T-cell (primary cell): Measurements from ENCODE around the gene NINL. TPM values are rescaled to one million over a fixed set of nuclear protein-coding genes. Genes with fewer than 3 reads are reported as not detected.
"Not testable (repeated sequence)": the region's sequence is repeated elsewhere in the genome, so short reads cannot be mapped to it uniquely, and the experiment has no call there.

ENCODE experiments used
- ATAC-seq, 4 experiments: fragments of 200-7000 bp in 3 of 4; fragments of 150-1000 bp in 1 of 4; cut with Tn5 transposase; replicated peaks in 1 of 4; 1 replicate in 3 of 4; 2 replicates in 1 of 4; pipeline ENCODE4 v1.10.0; 2021; ENCODE audit warnings: moderate library complexity in 3 of 4, mild to moderate bottlenecking in 2 of 4, moderate number of reproducible peaks in 1 of 4
- CTCF ChIA-PET, 2 donors: fragments of 300-600 bp; sonication (Branson Sonifier 250); formaldehyde crosslinking; loops; one replicate each; lab custom pipeline; 2022; ENCODE audit warnings: antibody characterized with exemption in 2 of 2; lab: Charles Lee
- POLR2A ChIA-PET, 2 donors: fragments of 300-600 bp; sonication (Branson Sonifier 250); formaldehyde crosslinking; loops; one replicate each; lab custom pipeline; 2022; ENCODE audit warnings: antibody characterized with exemption in 2 of 2; lab: Charles Lee
- DNase-seq, 35 experiments: peaks; one replicate each; pipeline versions ENCODE4 v3.0.0 to v3.0.0-alpha.2; 2013 to 2023
- H3K27ac ChIP-seq: one replicate; pipeline ENCODE4 v1.5.1; 2013; ENCODE audit warnings: low read length
- H3K27me3 ChIP-seq, 2 experiments: replicated peaks in 1 of 2; 1 replicate in 1 of 2; 2 replicates in 1 of 2; pipeline versions ENCODE4 v1.6.1 to v1.7.0; 2013; ENCODE audit warnings: low read length in 1 of 2, mixed read lengths in 1 of 2; ENCODE audit not compliant: control insufficient read depth in 2 of 2, insufficient read depth in 2 of 2; ENCODE audit errors: extremely low read depth in 1 of 2
- H3K36me3 ChIP-seq, 2 donors: 1 replicate in 1 of 2; 2 replicates in 1 of 2; pipeline versions ENCODE4 v1.6.1 to v1.7.0; 2013; ENCODE audit warnings: low read length in 1 of 2; ENCODE audit not compliant: control insufficient read depth in 2 of 2, insufficient read depth in 1 of 2; ENCODE audit errors: extremely low read depth in 1 of 2
- H3K4me1 ChIP-seq, 2 experiments: 1 replicate in 1 of 2; 2 replicates in 1 of 2; pipeline versions ENCODE4 v1.6.1 to v1.7.0; 2013; ENCODE audit warnings: low read length in 2 of 2, mixed read lengths in 1 of 2; ENCODE audit not compliant: insufficient read depth in 2 of 2, control insufficient read depth in 1 of 2; ENCODE audit errors: extremely low read depth in 1 of 2
- H3K4me3 ChIP-seq, 2 donors: 1 replicate in 1 of 2; 2 replicates in 1 of 2; pipeline versions ENCODE4 v1.5.1 to v1.7.0; 2013; ENCODE audit warnings: mild to moderate bottlenecking in 2 of 2, low read length in 1 of 2, moderate library complexity in 1 of 2; ENCODE audit not compliant: control insufficient read depth in 1 of 2; ENCODE audit errors: extremely low read depth in 1 of 2
- H3K9me3 ChIP-seq: 2 replicates; pipeline ENCODE4 v1.7.0; 2013
- H3K27ac Mint-ChIP-seq, 2 donors: one replicate each; pipeline ENCODE4 v1.8.0; 2020 to 2021; ENCODE audit warnings: mild to moderate bottlenecking in 2 of 2, mixed read lengths in 2 of 2
- H3K27me3 Mint-ChIP-seq, 2 donors: one replicate each; pipeline ENCODE4 v1.8.0; 2021 to 2022; ENCODE audit warnings: mixed read lengths in 2 of 2
- H3K36me3 Mint-ChIP-seq: one replicate; pipeline ENCODE4 v1.8.0; 2021; ENCODE audit warnings: mixed read lengths
- H3K4me1 Mint-ChIP-seq, 3 donors: one replicate each; pipeline ENCODE4 v1.8.0; 2020 to 2022; ENCODE audit warnings: mixed read lengths in 3 of 3, mild to moderate bottlenecking in 1 of 3
- H3K4me3 Mint-ChIP-seq, 3 donors: one replicate each; pipeline ENCODE4 v1.8.0; 2020 to 2022; ENCODE audit warnings: mild to moderate bottlenecking in 3 of 3, mixed read lengths in 3 of 3, moderate library complexity in 3 of 3
- H3K9me3 Mint-ChIP-seq, 3 donors: one replicate each; pipeline ENCODE4 v1.8.0; 2020 to 2022; ENCODE audit warnings: mixed read lengths in 3 of 3
- WGBS: methylation state at CpG from one replicate; pipeline ENCODE4 v1.1.5; 2013; ENCODE audit warnings: missing lambda C conversion rate; ENCODE audit not compliant: insufficient coverage; 5-methylcytosine and 5-hydroxymethylcytosine counted together
- total RNA-seq, 35 experiments: library from RNA in 6 of 35; stranded (reverse) in 6 of 35; fragments of 120-200 nt in 1 of 35; gene quantifications; one replicate each; pipeline versions ENCODE4 v1.2.1 to v1.2.4 and lab custom pipeline; 2013 to 2026

Gene NINL
- 1 to 10 TPM; 1.3 to 4.8 (median 2.7) TPM for total RNA-seq
- 1.5 TPM for total RNA-seq (2013)
- 2.2 to 12.4 (median 5.5) reads per million in 29 experiments for total RNA-seq (lab: John Stamatoyannopoulos, UW)

- H3K27me3 Mint-ChIP-seq: peaks cover 9 to 15% of the 10 kb centered on the region in 2 donors
- peaks cover 0 to 11% of the 10 kb centered on the region in 2 experiments for H3K4me1 ChIP-seq
- ATAC-seq (peak; percentile 83 to 91 (median 88)), DNase-seq (peak in 34 of 35 experiments; percentile 3 to 58 (median 27))
- POLR2A ChIA-PET: interaction anchor here in 1 of 2 donors (0.5 kb wide), 1 partner anchor 99 kb away, joined by 3 read pairs; no protein-coding TSS in a partner anchor
- H3K36me3 ChIP-seq: no peaks in the 10 kb centered on the region
- H3K4me3 ChIP-seq: peak within 1 kb of the TSS; percentile 30 to 71
- peak within 1 kb of the TSS in 1 of 2 donors; percentile 36 for H3K27ac Mint-ChIP-seq
- peaks cover 0 to 14% of the 10 kb centered on the region in 2 experiments for H3K27me3 ChIP-seq
- no peaks in the 10 kb centered on the region for H3K9me3 ChIP-seq
- WGBS: 1% methylated on average over 108 of the region's 108 CpGs
- no peak within 1 kb of the TSS for H3K27ac ChIP-seq
- H3K4me3 Mint-ChIP-seq: peak within 1 kb of the TSS; percentile 69 to 79 (median 72)
- no peaks in the 10 kb centered on the region for H3K9me3 Mint-ChIP-seq
- H3K4me1 Mint-ChIP-seq: peaks cover 6 to 9% (median 7%) of the 10 kb centered on the region in 3 donors
- H3K36me3 Mint-ChIP-seq: no peaks in the 10 kb centered on the region
- CTCF ChIA-PET: interaction anchor here in 1 of 2 donors (0.5 kb wide), 1 partner anchor 27 kb away, joined by 5 read pairs; no protein-coding TSS in a partner anchor
Measured at GRCh38 chr20:25584905-25585704, at the start of gene NINL. Gene NINL (minus strand): TSS chr20:25585531. CDS start chr20:25526587, 58,944 bp downstream.

- ChIA-PET CTCF (no interaction called here), POLR2A (no interaction called here)
- H3K9me3 Mint-ChIP-seq: peaks cover 0 to 9% (median 5%) of the 10 kb centered on the region in 3 donors
- no peak overlapping the region for H3K4me3 ChIP-seq
- no peaks in the 10 kb centered on the region for H3K4me1 ChIP-seq
- H3K9me3 ChIP-seq: peaks cover 5% of the 10 kb centered on the region
- H3K27ac ChIP-seq: no peak overlapping the region
- H3K4me3 Mint-ChIP-seq: no peak overlapping the region
- H3K27me3 ChIP-seq: no peaks in the 10 kb centered on the region
- H3K4me1 Mint-ChIP-seq: peaks cover 0 to 2% (median 0%) of the 10 kb centered on the region in 3 donors
- peaks cover 37% of the 10 kb centered on the region for H3K36me3 Mint-ChIP-seq
- no peak for ATAC-seq
- WGBS: 100% methylated on average over 2 of the region's 5 CpGs
- peaks cover 0 to 6% of the 10 kb centered on the region in 2 donors for H3K36me3 ChIP-seq
- H3K27ac Mint-ChIP-seq: no peak overlapping the region
- H3K27me3 Mint-ChIP-seq: no peaks in the 10 kb centered on the region
- DNase-seq: no peak
Measured at GRCh38 chr20:25632940-25633790, 47.8 kb upstream of the NINL start.

- WGBS: no CpG with 5 or more reads among the region's 2 CpGs
- H3K27ac Mint-ChIP-seq, H3K9me3 Mint-ChIP-seq: not testable (repeated sequence)
Measured at GRCh38 chr20:25630615-25631014, 45.3 kb upstream of the NINL start.

GRCh38 chr20:25629816-25630499 is 44.6 kb upstream of the NINL start:
- no peak overlapping the region for H3K4me3 Mint-ChIP-seq
- H3K4me3 ChIP-seq: no peak overlapping the region
- ATAC-seq (no peak), DNase-seq (no peak)
- ChIA-PET POLR2A (no interaction called here), CTCF (no interaction called here)
- H3K27me3 Mint-ChIP-seq: no peaks in the 10 kb centered on the region
- H3K4me1 Mint-ChIP-seq: peaks cover 0 to 2% (median 0%) of the 10 kb centered on the region in 3 donors
- no peaks in the 10 kb centered on the region for H3K4me1 ChIP-seq
- peaks cover 2 to 5% (median 3%) of the 10 kb centered on the region in 3 donors for H3K9me3 Mint-ChIP-seq
- H3K27ac ChIP-seq: no peak overlapping the region
- no peaks in the 10 kb centered on the region for H3K27me3 ChIP-seq
- peaks cover 0 to 2% of the 10 kb centered on the region in 2 donors for H3K36me3 ChIP-seq
- no peak overlapping the region for H3K27ac Mint-ChIP-seq
- H3K36me3 Mint-ChIP-seq: peaks cover 16% of the 10 kb centered on the region
- H3K9me3 ChIP-seq: no peaks in the 10 kb centered on the region
- 65% methylated on average over 4 of the region's 8 CpGs for WGBS

More at GRCh38 chr20:25630615-25631014, 45.3 kb upstream of the NINL start:
- H3K4me1 ChIP-seq, DNase-seq, H3K27me3 ChIP-seq, H3K4me1 Mint-ChIP-seq, H3K36me3 ChIP-seq, POLR2A ChIA-PET, ATAC-seq, H3K27ac ChIP-seq, CTCF ChIA-PET, H3K9me3 ChIP-seq, H3K27me3 Mint-ChIP-seq, H3K4me3 Mint-ChIP-seq, H3K4me3 ChIP-seq: not testable (repeated sequence)
- peaks cover 21% of the 10 kb centered on the region for H3K36me3 Mint-ChIP-seq

- H3K4me1 ChIP-seq: peaks cover 0 to 17% of the 10 kb centered on the region in 2 experiments
- 94% methylated on average over 7 of the region's 9 CpGs for WGBS
- Mint-ChIP-seq H3K4me1 (peaks cover 17 to 20% (median 20%) of the 10 kb centered on the region in 3 donors), H3K27ac (no peak overlapping the region), H3K4me3 (no peak overlapping the region), H3K36me3 (peaks cover 5% of the 10 kb centered on the region), H3K9me3 (peaks cover 2 to 5% (median 3%) of the 10 kb centered on the region in 3 donors), H3K27me3 (no peaks in the 10 kb centered on the region)
- H3K4me3 ChIP-seq: no peak overlapping the region
- ATAC-seq (no peak), DNase-seq (no peak)
- H3K36me3 ChIP-seq: no peaks in the 10 kb centered on the region
- H3K27ac ChIP-seq: no peak overlapping the region
- no peaks in the 10 kb centered on the region for H3K9me3 ChIP-seq
- CTCF ChIA-PET: no interaction called here
- POLR2A ChIA-PET: no interaction called here
- no peaks in the 10 kb centered on the region for H3K27me3 ChIP-seq
Measured at GRCh38 chr20:25626779-25627178, 41.4 kb upstream of the NINL start.
